Endothelial cell of umbilical vein (primary cell): ENCODE data around the gene DUSP15.

ENCODE experiments used
- CTCF ChIP-seq, 2 donors: IDR thresholded peaks; 1 replicate in 1 of 2; 2 replicates in 1 of 2; pipeline ENCODE4 v1.5.1; 2011; ENCODE audit warnings: low read length in 2 of 2, mild to moderate bottlenecking in 2 of 2, moderate library complexity in 2 of 2, control low read depth in 1 of 2, inconsistent platforms in 1 of 2, low read depth in 1 of 2; ENCODE audit not compliant: insufficient read depth in 1 of 2; ENCODE audit errors: extremely low read depth in 1 of 2
- EZH2 ChIP-seq: IDR thresholded peaks from 2 replicates; pipeline ENCODE4 v1.6.1; 2012; ENCODE audit warnings: borderline replicate concordance, low read depth, mild to moderate bottlenecking, moderate library complexity, low read length, inconsistent platforms; ENCODE audit not compliant: severe bottlenecking
- GATA2 ChIP-seq: IDR thresholded peaks from 2 replicates; pipeline ENCODE4 v1.7.0; 2011; ENCODE audit warnings: low read depth, mild to moderate bottlenecking, moderate library complexity, mixed read lengths, low read length; ENCODE audit not compliant: insufficient read length, insufficient read depth
- MAX ChIP-seq: IDR thresholded peaks from 2 replicates; pipeline ENCODE4 v1.6.1; 2011; ENCODE audit not compliant: insufficient read depth, insufficient read length
- MYC ChIP-seq: IDR thresholded peaks from one replicate; pipeline ENCODE4 v1.6.1; 2011; ENCODE audit warnings: mild to moderate bottlenecking, low read depth, low read length
- POLR2A ChIP-seq: IDR thresholded peaks from 2 replicates; pipeline ENCODE4 v1.6.1; 2012; ENCODE audit warnings: low read depth, mild to moderate bottlenecking, control low read depth, low read length

- TF ChIP-seq MAX = no peak
- no peak for TF ChIP-seq POLR2A
- TF ChIP-seq EZH2 = no peak
- no peak for TF ChIP-seq CTCF (IDR thresholded peaks at IDR 0.05; ENCODE audit: extremely low read depth in 1 of 2, insufficient read depth in 1 of 2, low read depth in 1 of 2, low read length in 2 of 2)
- no peak for TF ChIP-seq GATA2
- TF ChIP-seq MYC = no peak
These were observed 54.1 kb downstream of the DUSP15 start for GRCh38 chr20:31816221-31816620.
